GM12872 (cell line): ENCODE results near the gene REN.

Experiments
- TF ChIP-seq, protein P1 (sequence below): IDR thresholded peaks from 3 replicates; pipeline ENCODE4 v1.5.1; 2011; ENCODE audit warnings: low read depth, mild to moderate bottlenecking, low read length, moderate library complexity; ENCODE audit not compliant: insufficient read depth

The REN gene

DNA sequence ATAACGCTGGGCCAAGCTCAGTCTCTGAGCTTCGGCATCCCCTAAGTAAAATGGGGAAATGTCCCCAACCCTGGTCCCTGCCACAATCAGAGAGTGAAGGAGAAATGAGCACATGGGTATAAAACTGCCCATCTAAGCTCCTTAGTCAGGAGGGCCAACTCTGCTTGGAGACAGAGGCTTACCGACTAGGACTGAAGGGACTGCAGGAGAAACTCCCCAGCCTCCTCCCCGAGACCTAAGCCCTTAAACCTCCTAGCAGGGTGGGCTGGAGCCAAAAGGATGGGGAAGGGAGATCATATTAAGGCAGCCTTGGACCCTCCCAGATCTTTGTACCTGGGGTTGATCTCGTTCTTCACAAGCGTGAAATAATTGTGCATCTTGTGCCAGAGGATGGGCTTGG lies 19.8 kb downstream of the REN start:
- TF ChIP-seq, protein P1, sequence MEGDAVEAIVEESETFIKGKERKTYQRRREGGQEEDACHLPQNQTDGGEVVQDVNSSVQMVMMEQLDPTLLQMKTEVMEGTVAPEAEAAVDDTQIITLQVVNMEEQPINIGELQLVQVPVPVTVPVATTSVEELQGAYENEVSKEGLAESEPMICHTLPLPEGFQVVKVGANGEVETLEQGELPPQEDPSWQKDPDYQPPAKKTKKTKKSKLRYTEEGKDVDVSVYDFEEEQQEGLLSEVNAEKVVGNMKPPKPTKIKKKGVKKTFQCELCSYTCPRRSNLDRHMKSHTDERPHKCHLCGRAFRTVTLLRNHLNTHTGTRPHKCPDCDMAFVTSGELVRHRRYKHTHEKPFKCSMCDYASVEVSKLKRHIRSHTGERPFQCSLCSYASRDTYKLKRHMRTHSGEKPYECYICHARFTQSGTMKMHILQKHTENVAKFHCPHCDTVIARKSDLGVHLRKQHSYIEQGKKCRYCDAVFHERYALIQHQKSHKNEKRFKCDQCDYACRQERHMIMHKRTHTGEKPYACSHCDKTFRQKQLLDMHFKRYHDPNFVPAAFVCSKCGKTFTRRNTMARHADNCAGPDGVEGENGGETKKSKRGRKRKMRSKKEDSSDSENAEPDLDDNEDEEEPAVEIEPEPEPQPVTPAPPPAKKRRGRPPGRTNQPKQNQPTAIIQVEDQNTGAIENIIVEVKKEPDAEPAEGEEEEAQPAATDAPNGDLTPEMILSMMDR = no peak

DNA sequence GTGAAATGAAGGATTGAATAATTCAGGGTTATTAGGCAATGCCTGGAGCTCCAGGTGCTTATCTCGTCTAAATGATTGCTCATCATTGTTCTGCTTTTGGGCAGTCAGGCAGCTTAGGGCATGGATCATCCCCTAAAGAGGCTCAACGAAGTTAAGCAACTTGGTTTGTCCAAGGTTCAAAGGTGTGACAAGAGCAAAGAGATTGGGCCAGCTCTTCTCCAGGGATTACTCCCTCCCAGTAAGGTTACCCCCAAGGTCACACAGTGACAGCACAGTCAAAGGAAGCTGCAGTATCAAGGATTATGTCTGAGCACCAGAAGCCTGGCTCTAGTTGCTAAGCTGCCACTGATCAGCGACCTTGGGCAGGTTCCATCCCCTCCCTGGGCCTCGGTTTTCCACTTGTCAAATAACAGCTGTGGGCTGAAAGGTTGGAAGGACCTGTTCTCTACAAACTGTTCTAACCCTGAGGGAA lies 21.1 kb downstream of the REN start:
- TF ChIP-seq, protein P1 = no peak

DNA sequence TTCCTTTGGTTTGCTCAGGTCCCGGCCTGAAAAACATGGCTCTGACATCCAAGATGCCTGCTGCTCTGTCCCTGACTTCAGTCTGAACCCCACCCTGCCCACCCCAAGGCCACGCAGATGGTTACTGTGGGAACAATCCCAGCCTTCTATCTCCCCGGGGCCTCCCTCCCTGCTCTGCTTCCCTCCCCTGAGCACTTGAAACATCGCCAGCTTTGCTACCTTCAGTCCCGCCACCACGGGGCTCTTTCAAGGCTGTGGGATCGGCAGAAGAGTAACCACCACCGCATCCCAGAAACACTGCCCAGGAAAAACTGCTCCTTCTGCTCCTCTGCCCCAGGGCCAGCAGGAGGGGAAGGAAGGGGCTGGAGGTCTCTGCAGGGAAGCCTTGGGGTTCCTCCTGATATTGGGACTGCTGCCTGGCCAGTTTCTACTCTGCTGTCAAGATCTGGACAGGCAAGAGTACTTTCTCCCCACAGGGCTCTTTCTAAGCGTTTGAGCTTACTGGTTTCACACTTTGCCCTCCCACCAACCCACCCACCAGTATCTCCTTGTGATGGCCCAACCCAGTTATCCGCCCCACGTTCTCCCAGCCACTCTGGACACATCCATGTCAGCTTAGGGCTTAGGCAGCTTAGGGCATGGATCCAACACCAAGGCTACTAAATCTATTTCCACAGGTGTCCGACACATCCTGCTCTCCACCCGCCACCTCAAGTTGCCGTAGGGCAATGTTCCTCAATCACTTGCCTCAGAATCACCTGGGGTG lies 22.7 kb downstream of the REN start:
- TF ChIP-seq, protein P1 = no peak

DNA sequence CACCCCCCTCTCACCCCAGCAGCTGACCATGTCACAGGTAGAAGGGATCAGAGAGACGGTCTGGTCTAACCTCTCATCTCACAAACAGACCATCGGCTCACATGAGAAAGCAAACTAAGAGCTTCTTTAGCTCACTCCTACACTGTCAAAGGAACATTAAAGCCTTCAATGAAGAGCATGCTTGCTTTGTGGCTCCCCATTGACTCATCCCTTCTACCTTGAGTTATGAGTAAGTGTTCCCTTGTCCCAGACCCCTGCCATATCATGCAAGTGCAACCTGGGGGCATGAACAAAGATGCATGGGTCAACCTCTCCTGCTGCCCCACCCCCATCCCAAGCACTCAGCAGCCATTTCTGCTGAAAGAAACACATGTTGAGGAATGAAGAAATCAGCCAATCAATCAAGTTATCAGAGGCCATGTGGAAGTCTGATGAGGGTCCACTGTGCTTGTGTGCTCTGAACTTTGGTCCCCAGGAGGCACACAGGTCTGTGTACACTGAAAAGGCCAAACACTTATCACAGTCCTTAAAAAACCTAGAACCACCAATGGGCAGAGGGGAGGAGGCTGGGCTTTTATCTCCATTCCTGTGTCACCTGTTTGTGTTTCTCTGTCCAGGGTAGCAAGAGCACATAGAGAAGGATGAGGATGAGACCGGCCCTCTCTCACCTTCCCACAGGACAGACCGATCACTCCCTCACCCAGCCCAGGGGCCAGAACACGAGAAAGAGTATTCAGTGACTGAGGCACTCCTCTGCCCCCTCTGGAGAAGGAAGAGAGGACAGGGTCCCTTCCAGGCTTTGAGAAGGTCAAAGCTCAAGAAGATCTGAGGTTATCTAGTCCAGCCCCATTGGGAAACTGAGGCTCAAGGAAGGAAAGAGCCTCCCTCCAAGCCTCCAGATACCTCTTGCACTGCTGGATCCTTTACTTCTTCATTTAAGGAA lies 23.8 kb downstream of the REN start:
- TF ChIP-seq, protein P1 = no peak

DNA sequence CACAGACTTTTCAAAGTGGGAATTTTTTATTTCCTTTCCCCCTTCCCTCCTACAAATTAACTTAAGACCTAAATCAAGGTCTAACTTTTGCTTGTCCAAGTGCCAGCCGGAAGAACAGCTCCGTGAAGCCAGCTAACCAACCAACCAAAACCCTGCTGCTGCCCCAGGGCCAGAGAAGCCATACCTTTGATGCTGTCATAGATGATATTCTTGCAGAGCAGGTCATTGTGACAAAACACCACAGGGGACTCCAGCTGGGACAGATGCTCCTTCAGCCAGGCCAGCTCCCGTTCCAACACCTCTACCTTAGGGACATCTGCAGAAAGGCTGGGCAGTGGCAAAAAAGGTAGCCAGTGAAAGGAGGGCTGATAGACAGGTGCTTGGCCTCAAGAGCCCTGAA lies 25.0 kb downstream of the REN start:
- TF ChIP-seq, protein P1 = no peak

DNA sequence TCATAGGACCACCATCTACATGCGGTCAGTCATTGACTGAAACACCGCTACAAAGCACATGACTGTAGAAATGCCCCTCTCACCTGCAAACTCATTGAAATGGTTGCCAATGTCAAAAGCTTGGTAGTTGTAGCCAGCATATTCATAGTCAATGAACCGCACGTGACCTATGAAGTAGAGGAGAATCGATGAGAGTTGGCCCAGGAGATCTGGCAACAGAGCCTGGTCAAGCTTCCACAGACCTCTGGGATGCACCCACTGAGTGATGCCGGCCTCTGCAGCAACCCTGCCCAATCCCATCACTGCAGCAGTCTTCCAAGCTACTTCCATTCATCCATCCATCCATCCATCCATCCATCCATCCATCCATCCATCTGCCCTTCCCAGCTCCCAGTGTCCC lies 26.2 kb downstream of the REN start:
- TF ChIP-seq, protein P1 = no peak

GRCh38 chr1:204139088-204139487 lies 27.0 kb downstream of the REN start:
- TF ChIP-seq, protein P1 = no peak
